Stimulated activated CD8-positive, alpha-beta memory T cell treated with anti-CD3 and anti-CD28 coated beads, Interleukin-7, amount 100 ng/mL, for 24 hours (primary cell): ENCODE results near the gene UCK1.
"Not testable (repeated sequence)": the region's sequence is repeated elsewhere in the genome, so short reads cannot be mapped to it uniquely, and the experiment has no call there.

Experiments used
- DNase-seq: peaks from one replicate; pipeline ENCODE4 v3.0.0-alpha.2; 2020; ENCODE audit warnings: low read depth

The UCK1 gene

DNA sequence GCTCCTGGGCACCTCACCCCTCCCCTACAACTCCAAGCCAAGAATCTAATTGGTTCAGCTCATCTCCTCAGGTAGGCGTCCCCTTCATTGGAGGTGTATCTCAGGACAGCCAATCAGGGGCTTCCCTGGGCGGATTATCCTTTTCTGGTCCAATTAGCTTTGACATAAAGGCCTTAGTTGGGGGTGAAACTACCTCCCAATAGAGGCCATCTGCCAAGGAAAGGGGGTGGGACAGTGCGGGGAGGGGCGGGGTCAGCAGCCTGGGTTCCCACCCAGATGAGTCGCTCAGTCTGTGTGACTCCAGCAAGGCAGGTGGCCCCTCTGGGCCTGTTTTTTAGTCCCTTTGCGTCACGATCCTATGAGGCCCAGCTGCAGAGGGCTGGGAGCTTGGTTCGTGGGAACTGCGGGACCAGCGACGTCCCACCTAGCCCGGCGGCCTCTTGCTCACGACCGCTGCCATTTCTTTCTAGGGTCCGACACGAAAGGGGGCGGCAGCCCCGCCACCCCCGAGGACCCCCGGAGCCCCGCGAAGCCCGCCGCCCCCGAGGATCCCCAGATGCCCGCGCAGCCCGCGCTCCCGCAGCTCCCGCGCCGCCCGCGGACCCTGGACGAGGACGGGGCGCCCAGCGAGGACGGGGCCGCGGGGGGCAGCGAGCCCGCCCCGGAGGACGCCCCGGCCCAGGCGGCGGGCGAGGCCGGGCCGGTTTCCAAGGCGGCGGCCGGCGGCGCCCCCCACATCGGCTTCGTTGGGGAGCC, 23.2 kb upstream of the UCK1 start:
- no peak for DNase-seq

- no peak for DNase-seq
Observed at GRCh38 chr9:131552030-131552429, 21.0 kb upstream of the UCK1 start.

DNA sequence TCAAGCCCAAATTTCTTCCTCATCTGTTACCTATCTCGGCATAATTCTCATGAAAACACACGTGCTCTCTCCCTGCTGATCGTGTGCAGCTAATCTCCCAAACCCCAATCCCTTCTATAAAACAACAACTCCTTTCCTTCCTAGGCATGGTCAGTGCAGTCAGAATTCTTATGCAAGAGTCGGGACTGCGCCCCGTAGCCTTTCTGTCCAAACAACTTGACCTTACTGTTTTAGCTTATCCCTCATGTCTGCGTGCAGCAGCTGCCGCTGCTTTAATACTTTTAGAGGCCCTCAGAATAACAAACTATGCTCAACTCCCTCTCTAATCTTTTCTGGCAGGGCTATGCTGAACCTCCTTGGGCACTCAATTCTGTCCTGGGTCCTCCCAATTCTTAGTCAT, 19.4 kb upstream of the UCK1 start:
- DNase-seq, result not testable (repeated sequence)

DNA sequence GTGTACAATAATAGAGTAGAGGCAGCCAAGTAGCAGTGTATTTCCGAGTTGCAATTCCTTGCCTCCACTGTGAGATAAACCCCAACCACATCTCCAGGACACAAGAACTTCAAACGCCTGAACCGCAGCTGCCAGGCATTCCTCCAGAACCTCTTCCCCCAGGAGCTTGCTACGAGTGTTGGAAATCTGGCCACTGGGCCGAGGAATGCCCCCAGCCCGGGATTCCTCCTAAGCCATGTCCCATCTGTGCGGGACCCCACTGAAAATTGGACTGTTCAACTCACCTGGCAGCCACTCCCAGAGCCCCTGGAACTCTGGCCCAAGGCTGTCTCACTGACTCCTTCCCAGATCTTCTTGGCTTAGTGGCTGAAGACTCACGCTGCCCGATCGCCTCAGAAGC, 18.1 kb upstream of the UCK1 start:
- DNase-seq, result not testable (repeated sequence)

DNA sequence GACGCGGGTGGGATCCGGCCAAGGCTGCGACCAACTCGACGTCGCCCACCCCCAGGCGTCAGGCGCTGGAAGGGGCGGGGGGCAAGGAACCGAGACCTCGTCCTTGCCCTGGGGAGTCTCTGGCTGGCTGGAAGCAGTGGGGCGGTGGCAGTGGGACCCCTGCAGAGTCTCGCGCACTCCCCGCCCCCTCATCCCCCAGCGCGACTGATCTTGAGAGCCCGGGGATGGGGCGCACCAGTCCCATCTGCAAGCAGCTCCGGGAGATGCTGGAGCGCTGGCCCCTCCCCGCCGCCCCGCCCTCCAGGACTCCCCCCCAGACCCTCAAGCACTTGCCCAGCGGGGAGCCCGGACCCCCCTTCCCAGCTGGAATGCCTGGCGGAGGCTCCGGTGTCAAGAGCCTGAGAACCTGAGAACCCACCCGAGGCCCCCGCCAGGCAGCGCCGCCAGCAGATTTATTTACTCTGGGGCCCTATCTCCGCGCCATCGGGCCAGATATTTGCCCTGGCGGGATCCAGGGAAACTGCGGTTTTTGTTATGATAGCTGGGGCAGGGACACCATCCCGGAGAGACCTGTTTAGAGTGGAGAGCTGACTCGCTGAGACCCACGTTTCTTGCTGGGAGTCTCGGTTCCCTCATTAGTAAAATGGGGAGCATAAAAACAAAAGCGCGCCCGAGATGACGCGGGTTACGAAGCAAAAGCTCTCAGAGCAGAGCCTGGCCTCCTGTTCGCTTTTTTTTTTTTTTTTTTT, 15.4 kb upstream of the UCK1 start:
- no peak for DNase-seq

GRCh38 chr9:131545786-131546335, 14.8 kb upstream of the UCK1 start:
- no peak for DNase-seq

DNA sequence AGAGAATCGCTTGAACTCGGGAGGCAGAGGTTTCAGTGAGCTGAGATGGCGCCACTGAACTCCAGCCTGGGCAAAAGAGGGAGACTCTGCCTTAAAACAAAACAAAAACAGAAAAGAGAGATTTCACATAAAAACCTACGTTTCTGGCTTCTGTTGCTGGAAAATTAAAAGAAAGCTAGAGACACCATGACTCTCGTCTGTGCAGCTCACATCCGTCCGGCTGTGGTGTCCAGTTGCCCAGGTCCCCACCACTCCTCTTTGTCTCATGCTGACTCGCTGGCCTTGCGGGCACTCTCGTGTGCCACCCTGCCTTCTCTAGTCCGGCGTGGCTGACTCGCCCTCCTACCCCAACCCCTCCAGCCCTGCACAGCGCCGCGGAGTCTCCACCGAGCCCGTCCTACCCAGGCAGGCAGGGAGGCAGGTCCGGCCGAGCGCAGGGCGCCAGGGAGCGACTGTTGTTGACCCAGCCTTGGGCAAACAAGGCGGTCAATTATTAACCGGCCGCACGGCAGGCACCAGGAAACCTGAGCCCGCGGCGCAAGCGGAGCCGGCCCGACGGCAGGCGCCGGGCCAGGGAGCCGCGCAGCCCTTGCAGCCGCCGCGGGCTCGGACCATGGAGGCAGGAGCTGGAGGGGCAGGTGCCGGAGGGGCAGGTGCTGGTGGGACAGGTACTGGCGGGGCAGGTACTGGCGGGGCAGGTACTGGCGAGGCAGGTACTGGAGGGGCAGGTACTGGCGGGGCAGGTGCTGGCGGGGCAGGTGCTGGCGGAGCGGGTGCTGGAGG, 14.1 kb upstream of the UCK1 start, which contains the start of gene PRRT1B:
Gene PRRT1B, plus strand, starts transcription at position 521 of the 783 bp plus-strand sequence. Its CDS starts 93 bp downstream, at position 614.
- no peak for DNase-seq

DNA sequence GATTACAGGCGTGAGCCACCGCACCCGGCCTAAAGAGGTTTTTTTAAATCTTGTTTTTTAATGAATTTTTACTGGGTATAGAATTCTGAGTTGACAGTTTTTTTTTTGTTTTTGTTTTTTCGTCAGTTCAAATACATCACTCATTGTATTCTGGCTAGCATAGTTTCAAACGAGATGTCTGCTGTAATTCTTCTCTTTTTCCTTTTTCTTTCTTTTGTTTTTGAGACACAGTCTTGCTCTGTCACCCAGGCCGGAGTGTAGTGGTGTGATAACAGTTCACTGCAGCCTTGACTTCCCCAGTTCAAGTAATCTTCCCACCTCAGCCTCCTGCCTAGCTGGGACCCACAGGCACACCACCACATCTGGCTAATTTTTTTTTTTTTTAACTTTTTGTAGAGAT, 12.1 kb upstream of the UCK1 start:
- DNase-seq, result no peak

GRCh38 chr9:131539223-131539923, 8.3 kb upstream of the UCK1 start:
- DNase-seq, result no peak

DNA sequence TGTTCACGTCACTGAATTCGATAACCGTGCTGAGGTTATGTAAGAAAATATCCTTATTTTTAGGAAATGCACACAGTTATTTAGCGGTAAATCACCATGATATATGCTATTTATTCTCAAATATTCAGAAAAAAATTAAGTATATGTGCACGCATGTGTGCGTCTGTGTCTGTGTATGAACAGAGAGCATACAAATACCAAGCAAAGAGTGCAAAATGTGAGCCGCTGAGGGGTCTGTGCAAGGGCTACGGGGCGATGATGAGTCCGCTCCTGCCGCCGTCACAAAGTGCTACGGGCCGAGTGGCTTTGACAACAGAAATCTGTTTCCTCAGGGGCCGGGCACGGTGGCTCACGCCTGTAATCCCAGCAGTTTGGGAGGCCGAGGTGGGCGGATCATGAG, 6.9 kb upstream of the UCK1 start:
- DNase-seq, result no peak

DNA sequence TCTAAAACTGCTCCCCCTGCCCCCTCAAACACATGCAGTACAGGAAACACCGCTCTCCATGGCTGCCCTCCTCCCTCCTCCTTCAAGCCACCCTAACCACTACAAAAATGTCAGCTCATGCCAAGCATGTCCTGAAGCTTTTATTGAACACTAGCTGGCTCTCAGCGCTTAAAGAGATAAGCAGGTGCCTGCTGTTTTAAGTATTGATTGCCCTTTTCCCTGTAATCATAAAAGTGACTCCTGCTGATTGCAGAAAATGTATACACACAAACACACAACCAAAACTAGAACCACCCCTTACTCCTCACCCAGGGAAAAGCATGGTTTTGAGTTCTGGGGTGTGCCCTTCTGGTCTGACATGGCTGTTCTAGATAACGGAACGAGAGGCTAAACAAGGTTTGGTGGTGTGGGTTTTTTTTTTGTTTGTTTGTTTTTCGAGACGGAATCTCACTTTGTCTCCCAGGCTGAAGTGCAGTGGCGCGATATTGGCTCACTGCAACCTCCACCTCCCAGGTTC, 3.7 kb upstream of the UCK1 start:
- DNase-seq, result no peak

- no peak for DNase-seq
Observed at GRCh38 chr9:131530546-131530919, 530 bp downstream of the UCK1 start.

- no peak for DNase-seq
Observed at GRCh38 chr9:131529597-131530545, 1.2 kb downstream of the UCK1 start.

- no peak for DNase-seq
Observed at GRCh38 chr9:131528886-131529505, 2.1 kb downstream of the UCK1 start.

DNA sequence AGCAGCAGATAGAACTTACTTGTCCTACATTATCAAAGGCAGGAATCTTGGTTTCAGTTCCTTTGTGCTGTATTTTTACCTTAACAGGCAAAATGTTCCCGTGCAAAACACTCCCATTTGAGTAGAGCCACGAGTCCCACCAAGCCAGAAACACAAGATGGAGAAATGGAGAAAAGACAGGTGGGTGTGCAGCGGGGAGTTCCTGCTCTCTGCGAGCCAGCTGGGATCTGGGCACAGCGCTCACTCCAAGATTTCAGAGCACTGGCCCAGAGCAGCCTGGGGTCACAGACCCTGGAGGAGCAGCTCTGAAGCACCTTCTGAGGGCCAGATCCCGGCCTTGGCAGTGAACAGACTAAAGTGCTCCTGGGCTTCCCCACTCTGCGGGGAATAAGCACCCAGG, 2.9 kb downstream of the UCK1 start:
- DNase-seq, result no peak

DNA sequence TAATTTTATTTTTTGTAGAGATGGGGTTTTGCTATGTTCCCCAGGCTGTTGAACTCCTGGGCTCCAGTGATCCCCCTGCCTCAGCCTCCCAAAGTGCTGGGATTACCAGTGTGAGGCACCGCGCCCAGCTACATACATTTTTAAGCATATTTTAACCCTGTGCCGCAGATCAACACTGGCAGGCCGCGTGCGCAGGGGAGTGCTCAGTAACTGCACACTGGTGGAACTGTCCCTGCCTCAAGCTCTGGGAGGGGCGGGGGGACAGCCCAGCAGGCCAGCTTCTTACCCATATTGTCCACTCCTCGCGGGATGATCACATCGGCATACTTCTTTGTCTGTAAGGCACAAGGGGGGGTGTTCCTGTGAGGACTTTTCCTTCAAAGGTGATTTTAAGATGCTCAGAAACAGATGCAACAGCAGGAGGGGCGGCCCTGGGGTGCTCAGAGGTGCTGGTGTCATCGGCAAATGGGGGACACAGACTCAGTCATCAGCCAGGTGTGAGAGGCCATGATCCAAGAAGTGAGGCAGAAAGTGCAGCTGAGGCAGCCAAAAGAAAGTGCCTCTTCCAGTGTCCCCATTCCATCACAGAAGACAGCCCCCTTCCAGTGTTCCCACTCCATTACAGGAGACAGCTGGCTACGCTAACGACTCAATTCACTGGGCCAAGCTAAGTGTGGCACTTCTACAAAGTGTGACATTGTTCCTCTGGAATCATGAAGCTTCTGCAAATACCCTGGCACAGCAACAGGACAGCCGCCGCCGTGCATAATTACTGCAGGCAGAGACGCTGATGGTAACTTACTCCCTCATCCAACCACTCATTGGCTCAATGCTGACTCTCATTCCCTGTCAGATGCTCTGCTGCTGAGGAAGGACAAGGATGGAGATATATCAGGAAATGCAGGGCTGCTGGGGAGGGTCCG, 5.2 kb downstream of the UCK1 start:
- no peak for DNase-seq

GRCh38 chr9:131524665-131525315, 6.3 kb downstream of the UCK1 start:
- DNase-seq, result no peak
